Measurements from ENCODE around the gene MPZL3.

GRCh38 chr11:118267486-118267885, 15.3 kb upstream of the MPZL3 start:
- TF ChIP-seq YY1 (IDR thresholded peaks at IDR 0.05; ENCODE audit: insufficient read depth, insufficient read length) (no peak), ZNF274 (IDR thresholded peaks at IDR 0.05; ENCODE audit: low read depth, low read length) (no peak), SUZ12 (IDR thresholded peaks at IDR 0.05; ENCODE audit: extremely low read depth, insufficient read depth, insufficient read length) (no peak)

Data from NT2/D1 (cell line).